C4-2B (cell line): Measurements from ENCODE around the gene THBS1.

ENCODE experiments used
- H3K27ac ChIP-seq: fragments of 450-650 bp; 2 replicates; pipeline ENCODE4 v1.5.1; 2017
- CTCF ChIP-seq: fragments of 450-650 bp; conservative IDR thresholded peaks from 2 replicates; pipeline ENCODE4 v1.5.1; 2017; ENCODE audit warnings: mild to moderate bottlenecking
- ZFX ChIP-seq: fragments of 450-650 bp; IDR thresholded peaks from 2 replicates; pipeline ENCODE4 v1.6.1; 2017

The THBS1 gene

GRCh38 chr15:39543651-39544050 lies 37.2 kb upstream of the THBS1 start:
- TF ChIP-seq CTCF (peak; percentile 19), ZFX (no peak)
- no peak overlapping the region for H3K27ac ChIP-seq

GRCh38 chr15:39546842-39547241 lies 34.0 kb upstream of the THBS1 start:
- TF ChIP-seq CTCF (no peak), ZFX (no peak)

GRCh38 chr15:39548561-39548960 lies 32.3 kb upstream of the THBS1 start:
- TF ChIP-seq CTCF = no peak

More at GRCh38 chr15:39546842-39547241, 34.0 kb upstream of the THBS1 start:
- no peak overlapping the region for H3K27ac ChIP-seq

GRCh38 chr15:39549912-39550311 lies 31.0 kb upstream of the THBS1 start:
- no peak for TF ChIP-seq ZFX
- no peak for TF ChIP-seq CTCF

More at GRCh38 chr15:39548561-39548960, 32.3 kb upstream of the THBS1 start:
- no peak overlapping the region for H3K27ac ChIP-seq

GRCh38 chr15:39551476-39551875 lies 29.4 kb upstream of the THBS1 start:
- no peak overlapping the region for H3K27ac ChIP-seq
- no peak for TF ChIP-seq CTCF
- no peak for TF ChIP-seq ZFX

More at GRCh38 chr15:39549912-39550311, 31.0 kb upstream of the THBS1 start:
- no peak overlapping the region for H3K27ac ChIP-seq

GRCh38 chr15:39552556-39552955 lies 28.3 kb upstream of the THBS1 start:
- H3K27ac ChIP-seq = no peak overlapping the region
- TF ChIP-seq CTCF = no peak
- no peak for TF ChIP-seq ZFX

GRCh38 chr15:39553947-39554693 lies 26.8 kb upstream of the THBS1 start:
- no peak for TF ChIP-seq ZFX
- no peak for TF ChIP-seq CTCF
- H3K27ac ChIP-seq = peak overlapping the region; percentile 65
